ENCODE data around the gene AHRR. TPM values are rescaled to one million over a fixed set of nuclear protein-coding genes. Genes with fewer than 3 reads are reported as not detected.

Gene AHRR
- total and polyA plus RNA-seq, 9 of the 15 experiments (the other 6 are each of a cell fraction or from before 2014, with no cell fraction given) = 0.06 to 1.6 (median 0.75) TPM; not detected in 1

DNA sequence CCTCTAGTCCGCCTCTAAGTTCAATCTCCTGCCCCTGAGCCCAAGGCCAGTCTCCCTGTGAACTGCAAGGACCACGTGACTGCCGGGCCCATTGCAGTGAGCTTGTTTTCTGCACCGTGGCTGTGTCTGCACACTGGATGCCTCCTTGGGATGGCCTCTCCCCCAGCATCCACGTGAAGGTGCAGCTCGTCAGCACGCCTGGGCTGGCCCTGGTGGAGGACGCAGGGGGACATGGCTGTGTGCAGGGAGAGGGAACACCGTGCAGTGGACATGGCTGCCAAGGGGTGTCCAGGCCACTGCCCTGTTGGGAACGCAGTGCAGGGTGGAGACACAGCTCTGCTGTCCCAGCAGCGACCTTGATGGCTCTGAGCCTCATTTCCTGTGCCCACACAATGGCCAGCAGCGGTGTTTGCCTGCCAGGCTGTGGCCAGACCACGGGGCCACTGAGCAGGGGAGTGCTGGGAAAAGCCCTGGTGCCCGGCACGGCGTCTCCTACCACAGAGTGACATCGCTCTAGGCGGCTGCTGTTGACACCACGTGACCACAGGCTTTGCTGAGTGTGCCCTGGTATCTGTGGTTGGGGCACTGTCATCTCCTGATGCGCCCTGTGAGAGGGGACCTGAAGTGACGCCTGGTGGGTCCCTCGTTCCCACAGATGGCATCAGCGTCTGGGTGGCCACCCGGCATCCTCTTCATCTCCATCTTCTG lies 94.6 kb downstream of the AHRR start (continued):
- TF ChIP-seq FOXP1 (CRISPR knock-in tag; IDR thresholded peaks at IDR 0.05) = peak; percentile 67; the same call in 1 of the 2 replicates
- 0 out of 2 replicates have a peak, but pooled peaks have one; percentile 52 for TF ChIP-seq ELF4 (CRISPR knock-in tag; IDR thresholded peaks at IDR 0.05)
- TF ChIP-seq SAFB2 (IDR thresholded peaks at IDR 0.05; ENCODE audit: borderline replicate concordance, low read depth, low read length, severe bottlenecking) = no peak
- TF ChIP-seq RFX1 (IDR thresholded peaks at IDR 0.05) = no peak
- TF ChIP-seq FOXA3 (CRISPR knock-in tag; conservative IDR thresholded peaks at IDR 0.05 in 1 of 2, IDR thresholded peaks at IDR 0.05 in 1 of 2) = peak in 1 of 2 experiments; percentile 41; a peak in 1 of 4 replicates
- TF ChIP-seq TAL1 (IDR thresholded peaks at IDR 0.05) = no peak
- peak; percentile 12; the same call in 1 of the 2 replicates for TF ChIP-seq BHLHE40 (IDR thresholded peaks at IDR 0.05; ENCODE audit: low read length)
- TF ChIP-seq ZNF143 (CRISPR knock-in tag; IDR thresholded peaks at IDR 0.05) = 0 out of 2 replicates have a peak, but pooled peaks have one; percentile 31
- TF ChIP-seq RFX5 (IDR thresholded peaks at IDR 0.05; ENCODE audit: low read depth, low read length) = no peak
- TF ChIP-seq, protein P1, sequence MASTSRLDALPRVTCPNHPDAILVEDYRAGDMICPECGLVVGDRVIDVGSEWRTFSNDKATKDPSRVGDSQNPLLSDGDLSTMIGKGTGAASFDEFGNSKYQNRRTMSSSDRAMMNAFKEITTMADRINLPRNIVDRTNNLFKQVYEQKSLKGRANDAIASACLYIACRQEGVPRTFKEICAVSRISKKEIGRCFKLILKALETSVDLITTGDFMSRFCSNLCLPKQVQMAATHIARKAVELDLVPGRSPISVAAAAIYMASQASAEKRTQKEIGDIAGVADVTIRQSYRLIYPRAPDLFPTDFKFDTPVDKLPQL (IDR thresholded peaks at IDR 0.05; ENCODE audit: extremely low read depth, insufficient read length) = no peak
- TF ChIP-seq PCBP1 (IDR thresholded peaks at IDR 0.05; ENCODE audit: low read depth, low read length, poor library complexity, severe bottlenecking) = no peak
- no peak for TF ChIP-seq LEF1 (IDR thresholded peaks at IDR 0.05)
- no peak for TF ChIP-seq POLR2G (IDR thresholded peaks at IDR 0.05; ENCODE audit: low read depth, low read length)
- TF ChIP-seq, protein P2, sequence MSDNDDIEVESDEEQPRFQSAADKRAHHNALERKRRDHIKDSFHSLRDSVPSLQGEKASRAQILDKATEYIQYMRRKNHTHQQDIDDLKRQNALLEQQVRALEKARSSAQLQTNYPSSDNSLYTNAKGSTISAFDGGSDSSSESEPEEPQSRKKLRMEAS (CRISPR knock-in tag; IDR thresholded peaks at IDR 0.05) = peak; percentile 56; the same call in 1 of the 2 replicates
- no peak for TF ChIP-seq PHB (CRISPR knock-in tag; IDR thresholded peaks at IDR 0.05)
- no peak for TF ChIP-seq CBX3 (IDR thresholded peaks at IDR 0.05; ENCODE audit: borderline replicate concordance in 1 of 2, low read length in 2 of 2)
- no peak for TF ChIP-seq U2AF1 (optimal IDR thresholded peaks at IDR 0.05; ENCODE audit: low read depth, low read length)
- TF ChIP-seq, protein P3, sequence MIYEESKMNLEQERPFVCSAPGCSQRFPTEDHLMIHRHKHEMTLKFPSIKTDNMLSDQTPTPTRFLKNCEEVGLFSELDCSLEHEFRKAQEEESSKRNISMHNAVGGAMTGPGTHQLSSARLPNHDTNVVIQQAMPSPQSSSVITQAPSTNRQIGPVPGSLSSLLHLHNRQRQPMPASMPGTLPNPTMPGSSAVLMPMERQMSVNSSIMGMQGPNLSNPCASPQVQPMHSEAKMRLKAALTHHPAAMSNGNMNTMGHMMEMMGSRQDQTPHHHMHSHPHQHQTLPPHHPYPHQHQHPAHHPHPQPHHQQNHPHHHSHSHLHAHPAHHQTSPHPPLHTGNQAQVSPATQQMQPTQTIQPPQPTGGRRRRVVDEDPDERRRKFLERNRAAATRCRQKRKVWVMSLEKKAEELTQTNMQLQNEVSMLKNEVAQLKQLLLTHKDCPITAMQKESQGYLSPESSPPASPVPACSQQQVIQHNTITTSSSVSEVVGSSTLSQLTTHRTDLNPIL (CRISPR knock-in tag; IDR thresholded peaks at IDR 0.05) = no peak
- TF ChIP-seq ZBTB17 (CRISPR knock-in tag; IDR thresholded peaks at IDR 0.05) = peak; percentile 43; the same call in 1 of the 2 replicates
- 0 out of 2 replicates have a peak, but pooled peaks have one; percentile 39 for TF ChIP-seq ZNF347 (CRISPR knock-in tag; IDR thresholded peaks at IDR 0.05; ENCODE audit: low read depth)
- TF ChIP-seq JUN (IDR thresholded peaks at IDR 0.05; ENCODE audit: borderline replicate concordance, low read depth, low read length) = no peak
- peak; percentile 69; the same call in 1 of the 2 replicates for TF ChIP-seq JUN (CRISPR knock-in tag; IDR thresholded peaks at IDR 0.05; ENCODE audit: borderline replicate concordance)
- TF ChIP-seq, protein P4, sequence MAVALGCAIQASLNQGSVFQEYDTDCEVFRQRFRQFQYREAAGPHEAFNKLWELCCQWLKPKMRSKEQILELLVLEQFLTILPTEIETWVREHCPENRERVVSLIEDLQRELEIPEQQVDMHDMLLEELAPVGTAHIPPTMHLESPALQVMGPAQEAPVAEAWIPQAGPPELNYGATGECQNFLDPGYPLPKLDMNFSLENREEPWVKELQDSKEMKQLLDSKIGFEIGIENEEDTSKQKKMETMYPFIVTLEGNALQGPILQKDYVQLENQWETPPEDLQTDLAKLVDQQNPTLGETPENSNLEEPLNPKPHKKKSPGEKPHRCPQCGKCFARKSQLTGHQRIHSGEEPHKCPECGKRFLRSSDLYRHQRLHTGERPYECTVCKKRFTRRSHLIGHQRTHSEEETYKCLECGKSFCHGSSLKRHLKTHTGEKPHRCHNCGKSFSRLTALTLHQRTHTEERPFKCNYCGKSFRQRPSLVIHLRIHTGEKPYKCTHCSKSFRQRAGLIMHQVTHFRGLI (CRISPR knock-in tag; IDR thresholded peaks at IDR 0.05) = 0 out of 2 replicates have a peak, but pooled peaks have one; percentile 35
